BE2C (cell line): ENCODE results near the gene AADACL4.
"Not testable (repeated sequence)": the region's sequence is repeated elsewhere in the genome, so short reads cannot be mapped to it uniquely, and the experiment has no call there.

Experiments used
- DNase-seq: peaks from one replicate; pipeline ENCODE4 v3.0.0-alpha.2; 2020
- H3K27me3 ChIP-seq: fragments of 250-450 bp; sonication (Bioruptor Pico); 2 replicates; pipeline ENCODE4 v1.5.1; 2020; ENCODE audit warnings: mild to moderate bottlenecking
- H3K36me3 ChIP-seq: fragments of 250-450 bp; sonication (Bioruptor Pico); 2 replicates; pipeline ENCODE4 v1.5.1; 2020; ENCODE audit warnings: mild to moderate bottlenecking
- H3K4me1 ChIP-seq: fragments of 250-450 bp; sonication (Bioruptor Pico); 2 replicates; pipeline ENCODE4 v1.5.1; 2020
- H3K4me3 ChIP-seq: 2 replicates; pipeline ENCODE4 v1.5.1; 2011; ENCODE audit warnings: low read depth, low read length
- H3K9me3 ChIP-seq: fragments of 250-450 bp; sonication (Bioruptor Pico); 2 replicates; pipeline ENCODE4 v1.5.1; 2020
- TF ChIP-seq, protein P1 (sequence below): IDR thresholded peaks from 2 replicates; pipeline ENCODE4 v1.5.1; 2012; ENCODE audit warnings: mild to moderate bottlenecking, low read depth, low read length

AADACL4 gene

DNA sequence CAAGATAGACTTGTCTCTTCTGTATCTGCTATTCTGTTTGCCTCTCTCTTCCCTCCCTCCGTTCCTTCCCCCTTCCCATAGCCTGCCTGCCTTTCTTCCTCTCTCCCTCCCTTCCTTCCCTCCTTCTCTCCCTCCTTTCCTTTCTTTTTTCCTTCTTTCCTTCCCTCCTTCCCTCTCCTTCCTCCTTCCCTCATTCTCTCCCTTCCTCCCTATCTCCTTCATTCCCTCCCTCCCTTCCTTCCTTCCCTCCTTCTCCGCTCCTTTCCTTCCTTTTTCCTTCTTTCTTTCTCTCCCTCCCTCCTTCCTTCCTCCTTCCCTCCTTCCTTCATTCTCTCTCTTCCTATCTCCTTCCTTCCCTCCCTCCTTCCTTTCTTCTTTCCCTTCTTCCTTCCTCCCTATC, 944 bp downstream of the AADACL4 start:
- TF ChIP-seq, protein P1, sequence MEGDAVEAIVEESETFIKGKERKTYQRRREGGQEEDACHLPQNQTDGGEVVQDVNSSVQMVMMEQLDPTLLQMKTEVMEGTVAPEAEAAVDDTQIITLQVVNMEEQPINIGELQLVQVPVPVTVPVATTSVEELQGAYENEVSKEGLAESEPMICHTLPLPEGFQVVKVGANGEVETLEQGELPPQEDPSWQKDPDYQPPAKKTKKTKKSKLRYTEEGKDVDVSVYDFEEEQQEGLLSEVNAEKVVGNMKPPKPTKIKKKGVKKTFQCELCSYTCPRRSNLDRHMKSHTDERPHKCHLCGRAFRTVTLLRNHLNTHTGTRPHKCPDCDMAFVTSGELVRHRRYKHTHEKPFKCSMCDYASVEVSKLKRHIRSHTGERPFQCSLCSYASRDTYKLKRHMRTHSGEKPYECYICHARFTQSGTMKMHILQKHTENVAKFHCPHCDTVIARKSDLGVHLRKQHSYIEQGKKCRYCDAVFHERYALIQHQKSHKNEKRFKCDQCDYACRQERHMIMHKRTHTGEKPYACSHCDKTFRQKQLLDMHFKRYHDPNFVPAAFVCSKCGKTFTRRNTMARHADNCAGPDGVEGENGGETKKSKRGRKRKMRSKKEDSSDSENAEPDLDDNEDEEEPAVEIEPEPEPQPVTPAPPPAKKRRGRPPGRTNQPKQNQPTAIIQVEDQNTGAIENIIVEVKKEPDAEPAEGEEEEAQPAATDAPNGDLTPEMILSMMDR = no peak

GRCh38 chr1:12645401-12645800, 1.5 kb downstream of the AADACL4 start:
- H3K4me1 ChIP-seq, DNase-seq, H3K36me3 ChIP-seq, H3K4me3 ChIP-seq, H3K9me3 ChIP-seq, H3K27me3 ChIP-seq: not testable (repeated sequence)

More for the DNA sequence above, 944 bp downstream of the AADACL4 start:
- Histone ChIP-seq H3K36me3 (no peaks in the 10 kb centered on the region), H3K27me3 (no peaks in the 10 kb centered on the region), H3K4me3 (no peak overlapping the region), H3K4me1 (no peaks in the 10 kb centered on the region), H3K9me3 (no peaks in the 10 kb centered on the region)
- DNase-seq = no peak

- TF ChIP-seq, protein P1 = no peak
- no peaks in the 10 kb centered on the region for H3K27me3 ChIP-seq
Measured at GRCh38 chr1:12648741-12649140, 4.9 kb downstream of the AADACL4 start.

DNA sequence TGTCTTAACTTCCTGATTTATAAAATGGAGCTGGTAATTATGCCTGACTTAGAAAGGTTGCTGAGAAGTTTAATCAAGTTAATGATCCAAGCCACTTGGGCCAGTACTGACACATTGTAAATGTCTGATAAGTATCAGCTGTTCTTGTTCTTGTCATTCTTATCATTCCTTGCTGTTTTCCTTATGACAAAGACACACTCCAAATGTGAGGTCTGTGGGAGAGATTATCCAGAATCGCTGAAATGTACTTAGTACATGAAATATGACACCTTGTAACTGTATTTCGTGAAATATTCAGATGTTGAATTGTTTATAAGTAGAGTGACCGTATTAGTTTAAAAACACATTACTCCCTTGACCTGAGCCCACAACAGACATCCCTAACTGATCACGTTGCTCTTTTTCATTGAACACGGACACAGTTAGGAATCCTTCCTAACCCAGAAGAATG, 6.1 kb downstream of the AADACL4 start:
- Histone ChIP-seq H3K27me3 (no peaks in the 10 kb centered on the region), H3K9me3 (no peaks in the 10 kb centered on the region), H3K36me3 (no peaks in the 10 kb centered on the region), H3K4me1 (no peaks in the 10 kb centered on the region), H3K4me3 (no peak overlapping the region)
- DNase-seq = no peak
- TF ChIP-seq, protein P1 = no peak

More at GRCh38 chr1:12648741-12649140, 4.9 kb downstream of the AADACL4 start:
- H3K9me3 ChIP-seq = no peaks in the 10 kb centered on the region
- DNase-seq = no peak
- no peaks in the 10 kb centered on the region for H3K36me3 ChIP-seq
- H3K4me3 ChIP-seq = no peak overlapping the region
- no peaks in the 10 kb centered on the region for H3K4me1 ChIP-seq

DNA sequence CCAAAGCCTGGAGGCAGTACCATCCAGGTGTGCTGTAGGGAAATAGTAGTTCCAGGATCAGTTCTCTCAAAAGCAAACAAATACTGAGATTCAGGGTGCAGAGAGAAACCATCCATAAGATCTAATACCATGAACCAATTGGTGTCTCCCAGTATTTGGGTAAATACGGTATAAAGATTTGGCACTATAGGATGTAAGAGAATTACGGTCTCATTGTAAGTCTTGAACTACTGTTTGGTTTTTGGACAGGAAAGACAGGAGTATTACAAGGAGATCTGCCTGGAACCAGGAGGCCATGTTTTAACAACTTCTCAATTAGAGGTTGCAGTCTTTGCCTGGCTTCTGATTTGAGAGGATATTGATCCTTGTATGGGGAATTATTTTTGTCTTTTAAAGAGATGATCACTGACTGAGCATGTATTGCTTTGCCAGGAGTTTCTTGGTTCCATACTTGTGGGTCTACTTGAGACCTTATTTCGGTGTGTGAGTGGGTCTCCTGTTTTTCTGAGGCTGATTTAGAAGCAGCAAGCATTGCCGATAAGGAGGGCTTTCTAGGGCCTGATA, 10.2 kb downstream of the AADACL4 start:
- TF ChIP-seq, protein P1 = no peak
- no peak overlapping the region for H3K4me3 ChIP-seq
- no peaks in the 10 kb centered on the region for H3K36me3 ChIP-seq
- H3K27me3 ChIP-seq = no peaks in the 10 kb centered on the region
- H3K9me3 ChIP-seq = no peaks in the 10 kb centered on the region
- no peak for DNase-seq
- H3K4me1 ChIP-seq = no peaks in the 10 kb centered on the region

DNA sequence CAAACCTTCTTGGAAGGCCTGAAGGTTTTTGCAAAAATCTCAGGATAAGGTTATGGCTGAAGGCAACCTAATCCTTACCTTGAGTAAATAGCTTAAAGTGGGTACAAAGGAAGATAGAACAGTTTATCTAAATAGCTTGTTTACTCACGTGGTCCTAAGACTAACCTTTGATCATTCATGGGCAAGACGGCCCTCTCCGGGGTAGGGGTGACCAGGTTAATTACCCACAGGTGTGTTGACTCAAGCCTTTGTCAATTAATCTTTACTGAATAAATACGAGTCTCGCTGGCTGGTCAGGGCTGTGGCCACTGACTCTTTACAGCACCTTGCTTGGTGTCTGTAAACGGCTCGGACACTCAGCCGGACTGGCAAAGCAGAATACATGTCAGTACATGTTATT, 10.8 kb downstream of the AADACL4 start:
- Histone ChIP-seq H3K36me3 (no peaks in the 10 kb centered on the region), H3K9me3 (no peaks in the 10 kb centered on the region), H3K4me3 (no peak overlapping the region), H3K4me1 (no peaks in the 10 kb centered on the region), H3K27me3 (no peaks in the 10 kb centered on the region)
- TF ChIP-seq, protein P1 = no peak
- DNase-seq = no peak
